ENCODE measurements around the gene SLC9A9. TPM values are rescaled to one million over a fixed set of nuclear protein-coding genes. Genes with fewer than 3 reads are reported as not detected.
"Not testable (repeated sequence)": the region's sequence is repeated elsewhere in the genome, so short reads cannot be mapped to it uniquely, and the experiment has no call there.

SLC9A9 gene
- polyA plus RNA-seq, 6 donors from 2014 or later = 16.9 to 31.5 (median 24.7) TPM

GRCh38 chr3:143718463-143718862 lies 129.8 kb downstream of the SLC9A9 start:
- Mint-ChIP-seq H3K27ac (no peak overlapping the region), H3K4me3 (no peak overlapping the region), H3K27me3 (no peaks in the 10 kb centered on the region), H3K4me1 (peaks cover 0 to 6% (median 0%) of the 10 kb centered on the region in 3 donors), H3K36me3 (peaks cover 23 to 26% of the 10 kb centered on the region in 2 donors), H3K9me3 (peaks cover 0 to 4% (median 0%) of the 10 kb centered on the region in 7 donors)
- DNase-seq (no peak), ATAC-seq (ENCODE audit: low read depth in 2 of 2) (no peak)

GRCh38 chr3:143716731-143717130 lies 131.5 kb downstream of the SLC9A9 start:
- no peak for ATAC-seq (ENCODE audit: low read depth in 2 of 2)
- Mint-ChIP-seq H3K27ac (no peak overlapping the region), H3K9me3 (peaks cover 0 to 4% (median 0%) of the 10 kb centered on the region in 7 donors), H3K4me1 (peaks cover 2 to 14% (median 7%) of the 10 kb centered on the region in 3 donors), H3K27me3 (no peaks in the 10 kb centered on the region), H3K4me3 (no peak overlapping the region), H3K36me3 (peaks cover 16 to 23% of the 10 kb centered on the region in 2 donors)
- no peak for DNase-seq

GRCh38 chr3:143712522-143712921 lies 135.7 kb downstream of the SLC9A9 start:
- Mint-ChIP-seq H3K4me1 (peaks cover 2 to 14% (median 7%) of the 10 kb centered on the region in 3 donors), H3K27ac (no peak overlapping the region), H3K36me3 (peaks cover 11 to 14% of the 10 kb centered on the region in 2 donors), H3K27me3 (no peaks in the 10 kb centered on the region), H3K4me3 (no peak overlapping the region), H3K9me3 (peaks cover 0 to 2% (median 0%) of the 10 kb centered on the region in 7 donors)
- DNase-seq = no peak
- no peak for ATAC-seq (ENCODE audit: low read depth in 2 of 2)

- Mint-ChIP-seq H3K9me3 (no peaks in the 10 kb centered on the region), H3K36me3 (peaks cover 0 to 2% of the 10 kb centered on the region in 2 donors), H3K4me3 (no peak overlapping the region), H3K27ac (peak overlapping the region in 1 of 6 donors; percentile 15), H3K27me3 (no peaks in the 10 kb centered on the region), H3K4me1 (peaks cover 0 to 2% (median 1%) of the 10 kb centered on the region in 3 donors)
- ATAC-seq (ENCODE audit: low read depth in 2 of 2) (no peak), DNase-seq (no peak)
These were observed 140.4 kb downstream of the SLC9A9 start for GRCh38 chr3:143707848-143708247.

GRCh38 chr3:143700431-143700975 lies 147.8 kb downstream of the SLC9A9 start:
- H3K4me3 Mint-ChIP-seq = no peak overlapping the region
- DNase-seq (no peak), ATAC-seq (ENCODE audit: low read depth in 2 of 2) (no peak)
- H3K27ac Mint-ChIP-seq = no peak overlapping the region
- peaks cover 0 to 5% (median 0%) of the 10 kb centered on the region in 7 donors for H3K9me3 Mint-ChIP-seq
- H3K4me1 Mint-ChIP-seq = peaks cover 0 to 3% (median 0%) of the 10 kb centered on the region in 3 donors
- H3K27me3 Mint-ChIP-seq = no peaks in the 10 kb centered on the region
- no peaks in the 10 kb centered on the region for H3K36me3 Mint-ChIP-seq

- Mint-ChIP-seq H3K27me3 (no peaks in the 10 kb centered on the region), H3K4me1 (peaks cover 0 to 3% (median 0%) of the 10 kb centered on the region in 3 donors), H3K9me3 (peaks cover 0 to 8% (median 0%) of the 10 kb centered on the region in 7 donors), H3K4me3 (no peak overlapping the region), H3K36me3 (no peaks in the 10 kb centered on the region), H3K27ac (no peak overlapping the region)
- DNase-seq = no peak
- ATAC-seq (ENCODE audit: low read depth in 2 of 2) = no peak
These were observed 148.8 kb downstream of the SLC9A9 start for GRCh38 chr3:143699424-143699823.

GRCh38 chr3:143698682-143699303 lies 149.5 kb downstream of the SLC9A9 start:
- Mint-ChIP-seq H3K4me3 (no peak overlapping the region), H3K4me1 (peaks cover 0 to 3% (median 0%) of the 10 kb centered on the region in 3 donors), H3K27ac (peak overlapping the region in 1 of 6 donors; percentile 1), H3K27me3 (no peaks in the 10 kb centered on the region), H3K9me3 (peaks cover 0 to 8% (median 0%) of the 10 kb centered on the region in 7 donors), H3K36me3 (no peaks in the 10 kb centered on the region)
- ATAC-seq (ENCODE audit: low read depth in 2 of 2) = no peak
- DNase-seq = no peak

- H3K4me3 Mint-ChIP-seq = no peak overlapping the region
- H3K36me3 Mint-ChIP-seq = peaks cover 1 to 2% of the 10 kb centered on the region in 2 donors
- H3K9me3 Mint-ChIP-seq = peaks cover 0 to 8% (median 0%) of the 10 kb centered on the region in 7 donors
- DNase-seq (no peak), ATAC-seq (ENCODE audit: low read depth in 2 of 2) (no peak)
- no peaks in the 10 kb centered on the region for H3K27me3 Mint-ChIP-seq
- H3K4me1 Mint-ChIP-seq = peaks cover 0 to 3% (median 0%) of the 10 kb centered on the region in 3 donors
- no peak overlapping the region for H3K27ac Mint-ChIP-seq
These were observed 150.3 kb downstream of the SLC9A9 start for GRCh38 chr3:143697975-143698374.

- H3K4me3 Mint-ChIP-seq = not testable (repeated sequence)
These were observed 152.9 kb downstream of the SLC9A9 start for GRCh38 chr3:143695333-143695732.

GRCh38 chr3:143693506-143693905 lies 154.8 kb downstream of the SLC9A9 start:
- no peak overlapping the region for H3K4me3 Mint-ChIP-seq
- peaks cover 0 to 8% (median 0%) of the 10 kb centered on the region in 7 donors for H3K9me3 Mint-ChIP-seq
- H3K36me3 Mint-ChIP-seq = peaks cover 12 to 15% of the 10 kb centered on the region in 2 donors
- no peaks in the 10 kb centered on the region for H3K27me3 Mint-ChIP-seq
- H3K27ac Mint-ChIP-seq = no peak overlapping the region
- DNase-seq (no peak), ATAC-seq (ENCODE audit: low read depth in 2 of 2) (no peak)
- H3K4me1 Mint-ChIP-seq = no peaks in the 10 kb centered on the region

More at GRCh38 chr3:143695333-143695732, 152.9 kb downstream of the SLC9A9 start:
- H3K9me3 Mint-ChIP-seq; ATAC-seq (ENCODE audit: low read depth in 2 of 2); H3K27me3 Mint-ChIP-seq; H3K4me1 Mint-ChIP-seq; DNase-seq: not testable (repeated sequence)
- Mint-ChIP-seq H3K36me3 (peaks cover 12 to 15% of the 10 kb centered on the region in 2 donors), H3K27ac (peak overlapping the region in 2 of 6 donors; percentile 58 to 79)

GRCh38 chr3:143686638-143687197 lies 161.6 kb downstream of the SLC9A9 start:
- peak overlapping the region in 1 of 6 donors; percentile 2 for H3K27ac Mint-ChIP-seq
- no peaks in the 10 kb centered on the region for H3K4me1 Mint-ChIP-seq
- no peak for ATAC-seq (ENCODE audit: low read depth in 2 of 2)
- no peaks in the 10 kb centered on the region for H3K27me3 Mint-ChIP-seq
- no peak for DNase-seq
- H3K4me3 Mint-ChIP-seq = no peak overlapping the region
- no peaks in the 10 kb centered on the region for H3K9me3 Mint-ChIP-seq
- H3K36me3 Mint-ChIP-seq = peaks cover 5% of the 10 kb centered on the region in 2 donors

- H3K27ac Mint-ChIP-seq = no peak overlapping the region
- DNase-seq = no peak
- no peaks in the 10 kb centered on the region for H3K36me3 Mint-ChIP-seq
- H3K4me1 Mint-ChIP-seq = no peaks in the 10 kb centered on the region
- no peak overlapping the region for H3K4me3 Mint-ChIP-seq
- ATAC-seq (ENCODE audit: low read depth in 2 of 2) = no peak
- no peaks in the 10 kb centered on the region for H3K27me3 Mint-ChIP-seq
- H3K9me3 Mint-ChIP-seq = no peaks in the 10 kb centered on the region
These were observed 162.8 kb downstream of the SLC9A9 start for GRCh38 chr3:143685491-143685890.

- H3K27ac Mint-ChIP-seq = no peak overlapping the region
- no peaks in the 10 kb centered on the region for H3K36me3 Mint-ChIP-seq
- H3K4me3 Mint-ChIP-seq = no peak overlapping the region
- H3K4me1 Mint-ChIP-seq = peaks cover 19 to 22% (median 22%) of the 10 kb centered on the region in 3 donors
- no peaks in the 10 kb centered on the region for H3K9me3 Mint-ChIP-seq
- DNase-seq (no peak), ATAC-seq (ENCODE audit: low read depth in 2 of 2) (no peak)
- H3K27me3 Mint-ChIP-seq = no peaks in the 10 kb centered on the region
These were observed 170.8 kb downstream of the SLC9A9 start for GRCh38 chr3:143677430-143677829.

- Mint-ChIP-seq H3K4me3 (no peak overlapping the region), H3K27ac (no peak overlapping the region), H3K9me3 (no peaks in the 10 kb centered on the region), H3K27me3 (no peaks in the 10 kb centered on the region), H3K36me3 (no peaks in the 10 kb centered on the region), H3K4me1 (peaks cover 26 to 28% (median 27%) of the 10 kb centered on the region in 3 donors)
- ATAC-seq (ENCODE audit: low read depth in 2 of 2) (no peak), DNase-seq (no peak)
These were observed 171.5 kb downstream of the SLC9A9 start for GRCh38 chr3:143676747-143677146.
